Endothelial cell (in vitro differentiated cells): ENCODE results near the gene NCAPG2. TPM values are rescaled to one million over a fixed set of nuclear protein-coding genes. Genes with fewer than 3 reads are reported as not detected.

Experiments used
- DNase-seq: peaks from one replicate; pipeline ENCODE4 v3.0.0; 2021; ENCODE audit warnings: low spot score
- H3K27ac Mint-ChIP-seq: one replicate; pipeline ENCODE4 v1.8.0; 2021; ENCODE audit warnings: mixed read lengths, inconsistent platforms; ENCODE audit not compliant: unreplicated experiment
- H3K27me3 Mint-ChIP-seq: one replicate; pipeline ENCODE4 v1.8.0; 2021; ENCODE audit warnings: mild to moderate bottlenecking, moderate library complexity, mixed read lengths, inconsistent platforms; ENCODE audit not compliant: unreplicated experiment
- H3K36me3 Mint-ChIP-seq: one replicate; pipeline ENCODE4 v1.8.0; 2021; ENCODE audit warnings: mild to moderate bottlenecking, low read depth, mixed read lengths, inconsistent platforms; ENCODE audit not compliant: unreplicated experiment
- H3K4me1 Mint-ChIP-seq: one replicate; pipeline ENCODE4 v1.8.0; 2021; ENCODE audit warnings: mild to moderate bottlenecking, mixed read lengths, inconsistent platforms; ENCODE audit not compliant: unreplicated experiment
- H3K4me3 Mint-ChIP-seq: one replicate; pipeline ENCODE4 v1.8.0; 2021; ENCODE audit warnings: mild to moderate bottlenecking, mixed read lengths, inconsistent platforms; ENCODE audit not compliant: unreplicated experiment
- H3K9me3 Mint-ChIP-seq: one replicate; pipeline ENCODE4 v1.8.0; 2021; ENCODE audit warnings: mixed read lengths, inconsistent platforms; ENCODE audit not compliant: unreplicated experiment
- total RNA-seq: library from RNA; stranded (reverse); fragmentation: NEBNext Ultra II Directional; extraction: Animal tissue kit (Norgen Biotek cat#: 25700); gene quantifications from one replicate; pipeline ENCODE4 v1.2.1, GENCODE V29; 2021; ENCODE audit not compliant: unreplicated experiment
- TF ChIP-seq, protein P1 (sequence below): fragments of 200-600 bp; sonication (generic); IDR thresholded peaks from one replicate; pipeline ENCODE4 v1.5.0; 2021; ENCODE audit warnings: antibody characterized with exemption; ENCODE audit not compliant: unreplicated experiment

NCAPG2 gene
- total RNA-seq, 1 donor from 2014 or later = 25.6 TPM

DNA sequence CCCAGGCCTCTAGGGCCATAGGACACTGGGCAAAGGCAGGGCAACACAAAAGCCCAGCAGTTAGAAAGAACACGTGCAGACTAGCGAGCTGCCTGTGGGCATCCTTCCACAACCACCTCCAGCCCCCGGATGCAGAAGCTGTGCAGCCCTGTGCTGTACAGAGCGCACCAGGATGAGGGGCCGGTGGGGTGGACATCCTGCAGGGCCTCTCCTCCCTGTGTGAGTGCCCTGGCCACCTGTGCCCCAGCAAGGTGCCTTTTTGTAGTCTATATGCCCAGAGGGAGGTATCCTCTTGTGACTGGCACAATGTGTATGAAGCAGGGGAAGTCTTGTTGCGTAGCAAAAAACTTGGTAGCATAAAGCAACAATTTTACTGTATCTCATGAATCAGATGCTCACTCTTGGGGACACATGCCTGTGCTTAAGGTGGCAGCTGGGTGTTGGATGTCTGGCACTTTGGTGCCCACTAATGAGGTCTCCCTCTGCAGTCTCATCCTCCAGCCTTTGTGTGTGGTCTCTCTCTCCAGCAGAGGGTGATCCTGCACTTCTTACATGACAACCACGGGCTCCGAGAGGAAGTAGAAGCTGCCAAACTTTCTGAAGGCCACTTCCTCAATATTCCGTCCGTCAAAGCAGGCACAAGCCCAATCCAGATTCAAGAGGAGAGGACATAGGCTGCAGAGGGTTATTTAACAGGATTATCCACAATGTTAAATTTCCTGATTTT is 8.7 kb downstream of the NCAPG2 start:
- no peak overlapping the region for H3K4me3 Mint-ChIP-seq
- no peak overlapping the region for H3K27ac Mint-ChIP-seq
- DNase-seq = peak; percentile 37
- H3K4me1 Mint-ChIP-seq = no peaks in the 10 kb centered on the region
- H3K27me3 Mint-ChIP-seq = no peaks in the 10 kb centered on the region
- H3K9me3 Mint-ChIP-seq = no peaks in the 10 kb centered on the region
- TF ChIP-seq, protein P1, sequence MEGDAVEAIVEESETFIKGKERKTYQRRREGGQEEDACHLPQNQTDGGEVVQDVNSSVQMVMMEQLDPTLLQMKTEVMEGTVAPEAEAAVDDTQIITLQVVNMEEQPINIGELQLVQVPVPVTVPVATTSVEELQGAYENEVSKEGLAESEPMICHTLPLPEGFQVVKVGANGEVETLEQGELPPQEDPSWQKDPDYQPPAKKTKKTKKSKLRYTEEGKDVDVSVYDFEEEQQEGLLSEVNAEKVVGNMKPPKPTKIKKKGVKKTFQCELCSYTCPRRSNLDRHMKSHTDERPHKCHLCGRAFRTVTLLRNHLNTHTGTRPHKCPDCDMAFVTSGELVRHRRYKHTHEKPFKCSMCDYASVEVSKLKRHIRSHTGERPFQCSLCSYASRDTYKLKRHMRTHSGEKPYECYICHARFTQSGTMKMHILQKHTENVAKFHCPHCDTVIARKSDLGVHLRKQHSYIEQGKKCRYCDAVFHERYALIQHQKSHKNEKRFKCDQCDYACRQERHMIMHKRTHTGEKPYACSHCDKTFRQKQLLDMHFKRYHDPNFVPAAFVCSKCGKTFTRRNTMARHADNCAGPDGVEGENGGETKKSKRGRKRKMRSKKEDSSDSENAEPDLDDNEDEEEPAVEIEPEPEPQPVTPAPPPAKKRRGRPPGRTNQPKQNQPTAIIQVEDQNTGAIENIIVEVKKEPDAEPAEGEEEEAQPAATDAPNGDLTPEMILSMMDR = no peak
- H3K36me3 Mint-ChIP-seq = peaks cover 18% of the 10 kb centered on the region

- TF ChIP-seq, protein P1 = no peak
- Mint-ChIP-seq H3K27me3 (no peaks in the 10 kb centered on the region), H3K4me1 (no peaks in the 10 kb centered on the region), H3K27ac (no peak overlapping the region), H3K36me3 (peaks cover 17% of the 10 kb centered on the region), H3K9me3 (no peaks in the 10 kb centered on the region), H3K4me3 (no peak overlapping the region)
- DNase-seq = no peak
Measured at GRCh38 chr7:158695056-158695455, 9.5 kb downstream of the NCAPG2 start.

DNA sequence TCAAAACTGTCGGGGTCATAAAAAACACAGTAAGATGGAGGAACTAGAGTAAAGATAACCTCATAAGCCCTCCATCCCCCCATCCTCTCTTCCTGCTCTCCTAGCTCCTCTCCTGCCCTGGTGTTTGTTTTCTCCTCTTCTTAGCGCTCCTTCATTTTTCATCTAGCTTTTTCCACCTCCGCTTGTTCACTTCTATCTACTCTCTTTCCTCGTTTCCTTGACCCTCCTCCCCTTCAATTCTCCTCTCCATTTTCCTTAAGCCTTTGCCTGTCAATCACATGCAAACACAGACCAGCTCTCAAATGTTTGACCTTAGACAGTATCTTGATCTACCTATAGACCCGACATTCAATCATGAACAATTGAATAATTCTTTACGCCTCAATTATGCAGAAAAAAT is 10.0 kb downstream of the NCAPG2 start:
- H3K27me3 Mint-ChIP-seq = no peaks in the 10 kb centered on the region
- H3K27ac Mint-ChIP-seq = no peak overlapping the region
- no peaks in the 10 kb centered on the region for H3K9me3 Mint-ChIP-seq
- H3K36me3 Mint-ChIP-seq = peaks cover 17% of the 10 kb centered on the region
- no peak overlapping the region for H3K4me3 Mint-ChIP-seq
- DNase-seq = no peak
- no peaks in the 10 kb centered on the region for H3K4me1 Mint-ChIP-seq
- TF ChIP-seq, protein P1 = no peak

DNA sequence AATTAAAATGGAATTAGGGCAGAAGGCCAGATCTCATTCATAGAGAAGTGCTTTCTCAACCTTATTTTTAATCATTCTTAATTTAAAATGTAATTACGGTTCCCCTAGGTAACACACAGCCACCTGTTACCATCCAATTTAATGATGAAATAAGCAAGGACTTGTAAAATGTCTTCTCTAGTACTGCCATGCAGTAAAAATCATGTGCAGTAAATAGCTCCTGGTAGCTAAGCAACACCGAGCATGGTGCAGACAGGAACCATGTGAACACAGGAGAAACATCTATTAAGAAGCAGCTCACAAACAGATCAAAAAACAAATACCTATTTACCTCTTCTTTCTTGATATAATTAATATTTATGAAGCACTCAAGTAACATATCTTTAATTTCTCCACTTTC is 15.1 kb downstream of the NCAPG2 start:
- DNase-seq = no peak
- Mint-ChIP-seq H3K27me3 (no peaks in the 10 kb centered on the region), H3K4me1 (no peaks in the 10 kb centered on the region), H3K9me3 (no peaks in the 10 kb centered on the region), H3K27ac (no peak overlapping the region), H3K4me3 (no peak overlapping the region), H3K36me3 (no peaks in the 10 kb centered on the region)
- TF ChIP-seq, protein P1 = no peak

DNA sequence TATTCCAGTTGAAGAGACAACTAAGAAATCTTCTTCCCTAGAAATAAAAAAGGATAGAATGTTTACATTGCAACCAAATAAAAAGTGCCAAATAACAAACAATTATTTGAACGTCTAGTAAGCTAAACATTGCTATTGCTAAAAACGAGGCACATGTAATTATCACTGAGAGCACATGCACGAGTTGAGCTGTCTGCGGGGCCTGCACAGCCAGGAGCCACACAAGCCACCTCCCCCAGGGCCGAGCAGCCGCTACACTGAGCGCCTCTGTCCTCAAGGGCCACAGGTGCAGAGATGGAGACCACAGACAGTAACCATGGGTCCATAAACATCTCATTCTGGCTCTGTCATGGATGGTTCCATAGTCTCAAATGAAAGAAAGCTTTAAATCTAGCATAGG is 17.2 kb downstream of the NCAPG2 start:
- Mint-ChIP-seq H3K9me3 (no peaks in the 10 kb centered on the region), H3K36me3 (no peaks in the 10 kb centered on the region), H3K4me3 (no peak overlapping the region), H3K27me3 (no peaks in the 10 kb centered on the region), H3K4me1 (no peaks in the 10 kb centered on the region), H3K27ac (no peak overlapping the region)
- TF ChIP-seq, protein P1 = no peak
- DNase-seq = no peak
